Liver (tissue), 9 donors: ENCODE data around the gene CIB4. TPM values are rescaled to one million over a fixed set of nuclear protein-coding genes. Genes with fewer than 3 reads are reported as not detected.

Experiments used
- DNase-seq: peaks from one replicate; pipeline ENCODE4 v3.0.0-alpha.2; 2017; ENCODE audit warnings: low spot score
- H3K27ac ChIP-seq, 2 donors: one replicate each; pipeline ENCODE4 v1.7.0; 2013; ENCODE audit warnings: inconsistent platforms in 2 of 2, low read length in 2 of 2, control low read depth in 1 of 2, low read depth in 1 of 2, mild to moderate bottlenecking in 1 of 2
- H3K27me3 ChIP-seq, 4 donors: one replicate each; pipeline versions ENCODE4 v1.6.1 to v1.7.0; 2013; ENCODE audit warnings: low read length in 3 of 4, inconsistent platforms in 1 of 4, mild to moderate bottlenecking in 1 of 4, moderate library complexity in 1 of 4; ENCODE audit not compliant: control insufficient read depth in 4 of 4, insufficient read depth in 4 of 4
- H3K36me3 ChIP-seq, 4 donors: one replicate each; pipeline versions ENCODE4 v1.6.1 to v1.7.0; 2013; ENCODE audit warnings: low read length in 3 of 4, mild to moderate bottlenecking in 3 of 4, low read depth in 1 of 4, moderate library complexity in 1 of 4; ENCODE audit not compliant: control insufficient read depth in 4 of 4, insufficient read depth in 3 of 4
- H3K4me1 ChIP-seq, 4 donors: one replicate each; pipeline versions ENCODE4 v1.6.1 to v1.7.0; 2013; ENCODE audit warnings: low read length in 3 of 4, mild to moderate bottlenecking in 3 of 4, moderate library complexity in 1 of 4; ENCODE audit not compliant: control insufficient read depth in 4 of 4, insufficient read depth in 4 of 4
- H3K4me3 ChIP-seq, 3 donors: one replicate each; pipeline versions ENCODE4 v1.6.1 to v1.7.0; 2013; ENCODE audit warnings: low read length in 3 of 3, control low read depth in 1 of 3, low read depth in 1 of 3, mild to moderate bottlenecking in 1 of 3
- H3K9ac ChIP-seq, 2 donors: one replicate each; pipeline ENCODE4 v1.7.0; 2013; ENCODE audit warnings: low read length in 2 of 2, mild to moderate bottlenecking in 2 of 2, moderate library complexity in 2 of 2, control low read depth in 1 of 2, low read depth in 1 of 2
- H3K9me3 ChIP-seq, 4 donors: one replicate each; pipeline versions ENCODE4 v1.6.1 to v1.7.0; 2013; ENCODE audit warnings: low read length in 3 of 4; ENCODE audit not compliant: control insufficient read depth in 4 of 4
- EGR1 ChIP-seq, 2 donors: IDR thresholded peaks; 2 replicates each; pipeline ENCODE4 v1.6.1; 2016 to 2018; ENCODE audit warnings: antibody characterized with exemption in 2 of 2, low read depth in 2 of 2
- FOXA1 ChIP-seq: IDR thresholded peaks from 2 replicates; pipeline ENCODE4 v1.6.1; 2016; ENCODE audit warnings: antibody characterized with exemption
- FOXA2 ChIP-seq: IDR thresholded peaks from 2 replicates; pipeline ENCODE4 v1.6.1; 2016; ENCODE audit warnings: antibody characterized with exemption
- GABPA ChIP-seq, 2 donors: IDR thresholded peaks in 1 of 2; conservative IDR thresholded peaks in 1 of 2; 2 replicates each; pipeline ENCODE4 v1.6.1; 2016; ENCODE audit warnings: antibody characterized with exemption in 2 of 2, mild to moderate bottlenecking in 1 of 2, moderate library complexity in 1 of 2
- HNF4A ChIP-seq, 2 donors: conservative IDR thresholded peaks; 2 replicates each; pipeline ENCODE4 v1.6.1; 2016; ENCODE audit warnings: antibody characterized with exemption in 2 of 2, mild to moderate bottlenecking in 2 of 2
- HNF4G ChIP-seq: IDR thresholded peaks from 2 replicates; pipeline ENCODE4 v1.6.1; 2016; ENCODE audit warnings: antibody characterized with exemption
- JUND ChIP-seq, 2 donors: IDR thresholded peaks; 2 replicates each; pipeline ENCODE4 v1.6.1; 2016; ENCODE audit warnings: antibody characterized with exemption in 2 of 2
- MAX ChIP-seq: IDR thresholded peaks from 2 replicates; pipeline ENCODE4 v1.6.1; 2016; ENCODE audit warnings: antibody characterized with exemption
- RAD21 ChIP-seq, 2 donors: IDR thresholded peaks; 2 replicates each; pipeline ENCODE4 v1.6.1; 2016; ENCODE audit warnings: antibody characterized with exemption in 2 of 2, mild to moderate bottlenecking in 2 of 2
- REST ChIP-seq: IDR thresholded peaks from 2 replicates; pipeline ENCODE4 v1.6.1; 2016; ENCODE audit warnings: antibody characterized with exemption, mild to moderate bottlenecking
- RXRA ChIP-seq, 2 donors: IDR thresholded peaks; 2 replicates each; pipeline ENCODE4 v1.6.1; 2017 to 2018; ENCODE audit warnings: antibody characterized with exemption in 2 of 2, mild to moderate bottlenecking in 1 of 2
- SP1 ChIP-seq: IDR thresholded peaks from 2 replicates; pipeline ENCODE4 v1.6.1; 2018; ENCODE audit warnings: antibody characterized with exemption, mild to moderate bottlenecking
- TAF1 ChIP-seq: conservative IDR thresholded peaks from 2 replicates; pipeline ENCODE4 v1.6.1; 2016; ENCODE audit warnings: antibody characterized with exemption, mild to moderate bottlenecking
- YY1 ChIP-seq: IDR thresholded peaks from 2 replicates; pipeline ENCODE4 v1.6.1; 2016; ENCODE audit warnings: antibody characterized with exemption, mild to moderate bottlenecking
- WGBS: extraction: QIAGEN DNeasy Blood & Tissue Kit; methylation state at CpG from one replicate; pipeline ENCODE4 v1.1.7; 2013; 5-methylcytosine and 5-hydroxymethylcytosine counted together
- polyA plus RNA-seq, 2 donors: library from polyadenylated mRNA; stranded (reverse) in 1 of 2; unstranded in 1 of 2; fragments of 200-250 nt in 1 of 2; fragments of >200 nt in 1 of 2; fragmentation: Nextera tagmentation in 1 of 2; extraction: Ambion mirVana in 1 of 2; gene quantifications; one replicate each; pipeline versions ENCODE4 v1.2.1 to v1.2.3, GENCODE V29; 2013 to 2015
- total RNA-seq, 2 donors: library from RNA; depleted of rRNA; stranded (reverse); fragments of >200 nt; gene quantifications; one replicate each; pipeline ENCODE4 v1.2.3, GENCODE V29; 2014
- TF ChIP-seq, protein P1 (sequence below): fragments of 150-350 bp; IDR thresholded peaks from 2 replicates; pipeline ENCODE4 v1.5.1; 2017; ENCODE audit warnings: improper control_type of control experiment, low read depth, low read length; ENCODE audit not compliant: missing input control
- TF ChIP-seq, protein P2 (sequence below): IDR thresholded peaks from 2 replicates; pipeline ENCODE4 v1.6.1; 2016; ENCODE audit warnings: antibody characterized with exemption
- TF ChIP-seq, protein P3 (sequence below): IDR thresholded peaks from 2 replicates; pipeline ENCODE4 v1.6.1; 2016; ENCODE audit warnings: antibody characterized with exemption
- donor health status: healthy.
- donor health status: healthy.
- donor health status: healthy.
- donor health status: healthy.
- donor health status: healthy.

CIB4 gene
- total and polyA plus RNA-seq, 4 donors: not detected

DNA sequence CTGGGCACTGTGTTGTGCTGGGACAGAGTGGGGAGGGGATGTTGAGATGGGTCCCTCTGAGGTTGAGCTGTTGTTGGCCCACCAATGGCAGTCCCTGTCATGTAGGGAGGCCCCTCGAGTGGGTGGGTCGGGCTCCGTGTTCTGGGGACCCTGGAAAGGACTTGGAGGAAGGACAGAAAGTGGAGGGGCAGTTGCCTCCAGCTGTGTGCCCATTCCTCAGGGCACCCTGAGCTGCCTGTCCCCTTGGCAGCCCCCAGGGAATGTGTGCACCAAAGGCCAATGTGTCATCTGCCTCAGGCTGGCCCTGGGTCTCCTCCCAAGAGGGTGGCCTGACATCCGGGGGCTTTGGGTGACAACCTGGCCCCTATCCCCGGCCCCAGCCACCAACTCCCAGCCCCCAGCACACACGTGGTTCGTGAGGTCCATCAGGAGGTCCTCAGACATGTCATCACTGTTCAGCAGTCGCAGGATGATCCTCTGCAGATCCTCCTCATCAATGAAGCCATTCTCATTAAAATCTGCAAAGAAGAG is 57.7 kb downstream of the CIB4 start:
- TF ChIP-seq FOXA1 (no peak), JUND (IDR thresholded peaks at IDR 0.05) (no peak), REST (no peak), TAF1 (no peak), EGR1 (IDR thresholded peaks at IDR 0.05; ENCODE audit: low read depth in 2 of 2) (no peak), GABPA (IDR thresholded peaks at IDR 0.05 in 1 of 2, conservative IDR thresholded peaks at IDR 0.05 in 1 of 2) (no peak), SP1 (no peak), YY1 (no peak), HNF4A (conservative IDR thresholded peaks at IDR 0.05) (no peak), RXRA (IDR thresholded peaks at IDR 0.05) (no peak), RAD21 (IDR thresholded peaks at IDR 0.05) (no peak), MAX (no peak), HNF4G (no peak), FOXA2 (no peak)
- TF ChIP-seq, protein P1, sequence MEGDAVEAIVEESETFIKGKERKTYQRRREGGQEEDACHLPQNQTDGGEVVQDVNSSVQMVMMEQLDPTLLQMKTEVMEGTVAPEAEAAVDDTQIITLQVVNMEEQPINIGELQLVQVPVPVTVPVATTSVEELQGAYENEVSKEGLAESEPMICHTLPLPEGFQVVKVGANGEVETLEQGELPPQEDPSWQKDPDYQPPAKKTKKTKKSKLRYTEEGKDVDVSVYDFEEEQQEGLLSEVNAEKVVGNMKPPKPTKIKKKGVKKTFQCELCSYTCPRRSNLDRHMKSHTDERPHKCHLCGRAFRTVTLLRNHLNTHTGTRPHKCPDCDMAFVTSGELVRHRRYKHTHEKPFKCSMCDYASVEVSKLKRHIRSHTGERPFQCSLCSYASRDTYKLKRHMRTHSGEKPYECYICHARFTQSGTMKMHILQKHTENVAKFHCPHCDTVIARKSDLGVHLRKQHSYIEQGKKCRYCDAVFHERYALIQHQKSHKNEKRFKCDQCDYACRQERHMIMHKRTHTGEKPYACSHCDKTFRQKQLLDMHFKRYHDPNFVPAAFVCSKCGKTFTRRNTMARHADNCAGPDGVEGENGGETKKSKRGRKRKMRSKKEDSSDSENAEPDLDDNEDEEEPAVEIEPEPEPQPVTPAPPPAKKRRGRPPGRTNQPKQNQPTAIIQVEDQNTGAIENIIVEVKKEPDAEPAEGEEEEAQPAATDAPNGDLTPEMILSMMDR: no peak
- TF ChIP-seq, protein P2, sequence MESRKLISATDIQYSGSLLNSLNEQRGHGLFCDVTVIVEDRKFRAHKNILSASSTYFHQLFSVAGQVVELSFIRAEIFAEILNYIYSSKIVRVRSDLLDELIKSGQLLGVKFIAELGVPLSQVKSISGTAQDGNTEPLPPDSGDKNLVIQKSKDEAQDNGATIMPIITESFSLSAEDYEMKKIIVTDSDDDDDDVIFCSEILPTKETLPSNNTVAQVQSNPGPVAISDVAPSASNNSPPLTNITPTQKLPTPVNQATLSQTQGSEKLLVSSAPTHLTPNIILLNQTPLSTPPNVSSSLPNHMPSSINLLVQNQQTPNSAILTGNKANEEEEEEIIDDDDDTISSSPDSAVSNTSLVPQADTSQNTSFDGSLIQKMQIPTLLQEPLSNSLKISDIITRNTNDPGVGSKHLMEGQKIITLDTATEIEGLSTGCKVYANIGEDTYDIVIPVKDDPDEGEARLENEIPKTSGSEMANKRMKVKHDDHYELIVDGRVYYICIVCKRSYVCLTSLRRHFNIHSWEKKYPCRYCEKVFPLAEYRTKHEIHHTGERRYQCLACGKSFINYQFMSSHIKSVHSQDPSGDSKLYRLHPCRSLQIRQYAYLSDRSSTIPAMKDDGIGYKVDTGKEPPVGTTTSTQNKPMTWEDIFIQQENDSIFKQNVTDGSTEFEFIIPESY: no peak
- TF ChIP-seq, protein P3, sequence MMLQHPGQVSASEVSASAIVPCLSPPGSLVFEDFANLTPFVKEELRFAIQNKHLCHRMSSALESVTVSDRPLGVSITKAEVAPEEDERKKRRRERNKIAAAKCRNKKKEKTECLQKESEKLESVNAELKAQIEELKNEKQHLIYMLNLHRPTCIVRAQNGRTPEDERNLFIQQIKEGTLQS: no peak
- Histone ChIP-seq H3K9ac (no peak overlapping the region), H3K4me3 (no peak overlapping the region), H3K27ac (no peak overlapping the region), H3K27me3 (peaks cover 0 to 4% (median 0%) of the 10 kb centered on the region in 4 donors), H3K9me3 (no peaks in the 10 kb centered on the region), H3K36me3 (no peaks in the 10 kb centered on the region), H3K4me1 (no peaks in the 10 kb centered on the region)
- 69% methylated on average over 8 of the region's 8 CpGs for whole genome bisulfite sequencing
- no peak for DNase-seq
